Coronary artery (tissue), 2 donors: ENCODE measurements around the gene CD47.

Source experiments
- DNase-seq: peaks from one replicate; pipeline ENCODE4 v3.0.0-alpha.2; 2017; ENCODE audit warnings: low spot score
- H3K27ac ChIP-seq, 2 donors: fragments of 200-600 bp; sonication (generic); one replicate each; pipeline ENCODE4 v1.5.1; 2016 to 2019
- H3K4me3 ChIP-seq: fragments of 200-600 bp; sonication (generic); 2 replicates; pipeline ENCODE4 v1.5.1; 2016; ENCODE audit warnings: mild to moderate bottlenecking, moderate library complexity
- TF ChIP-seq, protein P1 (sequence below): fragments of 200-600 bp; sonication (generic); IDR thresholded peaks from one replicate; pipeline ENCODE4 v1.5.1; 2019; ENCODE audit warnings: antibody characterized with exemption

Gene CD47

GRCh38 chr3:108117241-108117775 is 26.5 kb upstream of the CD47 start:
- no peak overlapping the region for H3K27ac ChIP-seq
- H3K4me3 ChIP-seq = no peak overlapping the region
- TF ChIP-seq, protein P1, sequence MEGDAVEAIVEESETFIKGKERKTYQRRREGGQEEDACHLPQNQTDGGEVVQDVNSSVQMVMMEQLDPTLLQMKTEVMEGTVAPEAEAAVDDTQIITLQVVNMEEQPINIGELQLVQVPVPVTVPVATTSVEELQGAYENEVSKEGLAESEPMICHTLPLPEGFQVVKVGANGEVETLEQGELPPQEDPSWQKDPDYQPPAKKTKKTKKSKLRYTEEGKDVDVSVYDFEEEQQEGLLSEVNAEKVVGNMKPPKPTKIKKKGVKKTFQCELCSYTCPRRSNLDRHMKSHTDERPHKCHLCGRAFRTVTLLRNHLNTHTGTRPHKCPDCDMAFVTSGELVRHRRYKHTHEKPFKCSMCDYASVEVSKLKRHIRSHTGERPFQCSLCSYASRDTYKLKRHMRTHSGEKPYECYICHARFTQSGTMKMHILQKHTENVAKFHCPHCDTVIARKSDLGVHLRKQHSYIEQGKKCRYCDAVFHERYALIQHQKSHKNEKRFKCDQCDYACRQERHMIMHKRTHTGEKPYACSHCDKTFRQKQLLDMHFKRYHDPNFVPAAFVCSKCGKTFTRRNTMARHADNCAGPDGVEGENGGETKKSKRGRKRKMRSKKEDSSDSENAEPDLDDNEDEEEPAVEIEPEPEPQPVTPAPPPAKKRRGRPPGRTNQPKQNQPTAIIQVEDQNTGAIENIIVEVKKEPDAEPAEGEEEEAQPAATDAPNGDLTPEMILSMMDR = no peak
- DNase-seq = no peak

DNA sequence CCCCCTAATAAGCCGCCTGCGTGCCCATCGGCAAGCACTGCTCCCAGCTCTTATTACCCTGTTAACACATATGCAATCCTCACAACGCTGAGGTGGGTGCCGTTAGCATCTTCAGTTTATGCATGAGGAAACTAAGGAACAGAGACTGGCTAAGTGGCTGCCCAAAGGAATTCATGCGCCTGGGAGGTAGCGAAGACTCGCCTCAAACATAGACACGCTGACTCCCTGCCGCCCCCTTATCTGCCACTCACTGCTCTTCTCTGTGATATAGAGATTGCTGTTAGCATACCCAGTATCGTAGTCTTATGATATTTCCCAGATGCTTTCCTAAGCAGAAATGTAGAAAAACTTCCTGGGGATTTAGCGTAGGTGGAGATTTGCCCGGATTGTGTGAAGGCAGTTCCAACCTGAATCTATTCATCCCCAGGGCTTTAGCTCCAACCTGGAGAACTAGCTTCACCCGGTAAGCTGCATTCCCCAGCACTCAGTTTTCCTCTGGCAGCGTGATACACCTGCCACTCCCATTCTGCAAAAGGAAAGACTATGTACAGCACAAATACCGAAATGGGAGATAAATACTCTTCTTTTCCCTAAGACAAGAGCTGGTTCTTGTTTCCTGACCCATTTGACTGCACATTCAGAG is 23.7 kb upstream of the CD47 start:
- H3K27ac ChIP-seq = no peak overlapping the region
- no peak overlapping the region for H3K4me3 ChIP-seq
- DNase-seq = no peak
- TF ChIP-seq, protein P1 = no peak

DNA sequence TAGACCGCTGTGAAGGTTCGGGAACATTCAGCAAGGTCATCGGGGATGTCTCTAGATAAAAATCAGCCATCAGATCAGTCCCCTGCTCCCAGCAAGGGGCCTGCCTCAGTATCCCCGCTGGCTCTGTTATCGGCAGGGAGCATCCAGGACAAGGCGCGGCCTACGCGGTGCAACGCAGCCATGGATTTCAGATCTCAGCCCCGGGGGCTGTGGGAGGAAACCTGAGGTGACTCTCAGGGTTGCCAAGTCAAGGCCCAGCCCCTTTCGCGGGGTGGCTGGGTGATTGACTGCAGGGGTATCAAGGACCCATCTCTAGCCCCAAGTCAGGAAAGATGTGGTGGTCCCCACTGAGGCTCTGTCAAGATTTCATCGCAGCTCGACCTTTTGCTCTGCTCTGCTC is 23.1 kb upstream of the CD47 start:
- H3K27ac ChIP-seq = no peak overlapping the region
- no peak for DNase-seq
- no peak overlapping the region for H3K4me3 ChIP-seq
- TF ChIP-seq, protein P1 = no peak

DNA sequence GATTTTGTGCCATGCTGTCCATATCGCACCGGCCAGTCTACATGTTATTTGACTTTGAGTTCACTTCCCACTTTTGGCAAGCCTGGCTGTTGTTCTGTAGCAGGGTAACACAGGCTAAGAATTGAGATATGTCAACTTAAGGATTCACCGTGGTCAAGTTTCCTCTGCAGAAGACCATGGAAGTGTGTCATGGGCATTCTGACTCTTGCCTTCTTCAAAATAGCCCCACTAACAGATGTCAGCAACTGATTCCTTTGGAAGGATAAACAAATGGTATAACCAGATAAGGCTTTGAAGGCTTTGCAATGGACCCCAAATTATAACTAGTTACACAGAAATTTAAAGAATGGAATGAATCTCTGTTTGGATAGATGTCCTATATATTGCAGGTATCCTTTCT is 20.1 kb upstream of the CD47 start:
- no peak overlapping the region for H3K4me3 ChIP-seq
- H3K27ac ChIP-seq = no peak overlapping the region
- DNase-seq = no peak
- TF ChIP-seq, protein P1 = no peak

- TF ChIP-seq, protein P1 = no peak
- no peak overlapping the region for H3K4me3 ChIP-seq
- DNase-seq = no peak
- no peak overlapping the region for H3K27ac ChIP-seq
Observed at GRCh38 chr3:108108416-108108815, 17.6 kb upstream of the CD47 start.

- no peak overlapping the region for H3K4me3 ChIP-seq
- TF ChIP-seq, protein P1 = no peak
- no peak overlapping the region for H3K27ac ChIP-seq
- DNase-seq = no peak
Observed at GRCh38 chr3:108106449-108106848, 15.6 kb upstream of the CD47 start.

- Histone ChIP-seq H3K27ac (no peak overlapping the region), H3K4me3 (no peak overlapping the region)
- TF ChIP-seq, protein P1 = no peak
- no peak for DNase-seq
Observed at GRCh38 chr3:108106031-108106430, 15.2 kb upstream of the CD47 start.
